NCI-H82 (cell line): Measurements from ENCODE around the gene HDHD3.

Experiments used
- DNase-seq: peaks from one replicate; lab custom pipeline; 2025; lab: John Stamatoyannopoulos, UW

Gene HDHD3

DNA sequence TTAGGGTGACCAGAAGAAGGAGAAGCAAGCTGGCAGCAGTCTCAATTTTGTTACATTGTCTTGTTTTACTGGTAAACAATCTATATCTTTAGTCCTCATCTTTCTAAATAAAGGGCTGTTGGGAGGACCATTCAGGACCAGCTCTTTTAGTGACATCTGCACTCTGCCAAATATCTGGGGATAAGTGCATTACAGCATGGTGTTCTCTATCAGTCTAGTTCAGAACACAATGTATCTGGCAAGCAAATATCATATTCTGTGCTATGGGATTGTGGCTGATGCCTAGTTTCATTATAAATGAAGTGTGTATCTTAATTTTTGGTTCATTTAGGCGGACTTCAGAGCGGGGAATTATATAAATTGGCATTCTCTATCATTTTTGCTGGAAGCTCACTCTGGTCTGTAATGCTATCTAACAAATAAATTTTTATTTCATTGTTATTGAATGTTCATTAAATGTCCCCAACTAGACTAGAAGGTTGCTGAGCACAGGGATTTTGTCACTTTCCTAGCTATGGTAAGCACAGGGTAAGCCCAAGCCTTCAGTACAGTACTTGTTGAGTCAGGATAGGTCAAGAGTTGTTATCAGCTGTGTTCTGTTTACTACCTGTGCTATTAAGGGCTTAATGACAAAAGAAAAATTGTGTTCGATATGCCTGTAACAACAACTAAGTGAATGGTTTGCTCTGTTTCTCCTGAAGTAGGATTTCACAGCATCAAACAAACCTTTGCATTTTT is 48.6 kb downstream of the HDHD3 start:
- no peak for DNase-seq

DNA sequence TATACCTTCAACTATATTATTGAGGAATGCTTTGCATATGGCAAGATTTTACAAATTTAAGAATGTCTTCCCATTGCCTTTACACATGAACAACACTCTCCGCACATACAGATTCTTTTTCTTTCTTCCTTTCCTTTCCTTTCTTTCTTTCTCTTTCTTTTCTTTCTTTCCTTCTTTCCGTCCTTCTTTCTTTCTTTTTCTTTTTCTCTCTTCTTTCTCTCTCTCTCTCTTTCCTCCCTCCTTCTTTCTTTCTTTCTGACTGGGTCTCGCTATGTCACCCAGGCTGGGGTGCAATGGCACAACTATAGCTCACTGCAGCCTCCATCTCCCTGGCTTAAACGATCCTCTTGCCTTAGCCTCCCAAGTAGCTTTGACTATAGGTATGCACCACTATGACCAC is 50.6 kb downstream of the HDHD3 start:
- DNase-seq = no peak
